Measurements from ENCODE around the gene TTBK2.
"Not testable (repeated sequence)": the region's sequence is repeated elsewhere in the genome, so short reads cannot be mapped to it uniquely, and the experiment has no call there.

TTBK2 gene

GRCh38 chr15:42920519-42921341, at the start of gene TTBK2:
TTBK2 (minus strand) TSS chr15:42920778; CDS start chr15:42878617, 42,161 bp downstream.
- peak; percentile 85 for DNase-seq

GRCh38 chr15:42964476-42964875, 43.9 kb upstream of the TTBK2 start:
- DNase-seq = no peak

GRCh38 chr15:42955518-42955917, 34.9 kb upstream of the TTBK2 start:
- DNase-seq = no peak

- DNase-seq = no peak
These were observed 33.7 kb upstream of the TTBK2 start for GRCh38 chr15:42954291-42954690.

GRCh38 chr15:42948898-42949297, 28.3 kb upstream of the TTBK2 start:
- DNase-seq = not testable (repeated sequence)

- no peak for DNase-seq
These were observed 19.9 kb upstream of the TTBK2 start for GRCh38 chr15:42940527-42940926.

GRCh38 chr15:42939841-42940240, 19.3 kb upstream of the TTBK2 start:
- no peak for DNase-seq

- DNase-seq = no peak
These were observed 16.6 kb upstream of the TTBK2 start for GRCh38 chr15:42937143-42937542.

GRCh38 chr15:42933886-42934667, 13.5 kb upstream of the TTBK2 start:
- no peak for DNase-seq

GRCh38 chr15:42932833-42933515, 12.4 kb upstream of the TTBK2 start:
- no peak for DNase-seq

GRCh38 chr15:42931702-42932486, 11.3 kb upstream of the TTBK2 start:
- DNase-seq = no peak

GRCh38 chr15:42929306-42929848, 8.8 kb upstream of the TTBK2 start:
- no peak for DNase-seq

- DNase-seq = no peak
These were observed 759 bp upstream of the TTBK2 start for GRCh38 chr15:42921342-42921731.

- DNase-seq = no peak
These were observed 619 bp downstream of the TTBK2 start for GRCh38 chr15:42919799-42920518.

- DNase-seq = no peak
These were observed 1.3 kb downstream of the TTBK2 start for GRCh38 chr15:42919308-42919707.

GRCh38 chr15:42918047-42918446, 2.5 kb downstream of the TTBK2 start:
- no peak for DNase-seq

GRCh38 chr15:42915654-42916315, 4.8 kb downstream of the TTBK2 start:
- DNase-seq = no peak

- DNase-seq = no peak
These were observed 5.7 kb downstream of the TTBK2 start for GRCh38 chr15:42914728-42915497.

GRCh38 chr15:42911058-42911592, 9.5 kb downstream of the TTBK2 start:
- DNase-seq = no peak

GRCh38 chr15:42908538-42908937, 12.0 kb downstream of the TTBK2 start:
- DNase-seq = no peak

All from NCI-H2029 (cell line).